HT-29 (cell line): ENCODE measurements around the gene OTUD3. TPM values are rescaled to one million over a fixed set of nuclear protein-coding genes. Genes with fewer than 3 reads are reported as not detected.
A peak's percentile ranks its signal among the peaks of the same experiment; 100 is the strongest.
"Not testable (repeated sequence)": the region's sequence is repeated elsewhere in the genome, so short reads cannot be mapped to it uniquely, and the experiment has no call there.

Experiments used
- DNase-seq: peaks from one replicate; pipeline ENCODE4 v3.0.0-alpha.2; 2015; ENCODE audit warnings: low spot score
- total RNA-seq: library from RNA; depleted of rRNA; stranded (reverse); fragments of >200 nt; shearing (Covaris generic); gene quantifications from 2 replicates; pipeline ENCODE4 v1.2.3, GENCODE V29; 2014

The OTUD3 gene
- total RNA-seq, 1 experiment from 2014 or later = 4.5 TPM

DNA sequence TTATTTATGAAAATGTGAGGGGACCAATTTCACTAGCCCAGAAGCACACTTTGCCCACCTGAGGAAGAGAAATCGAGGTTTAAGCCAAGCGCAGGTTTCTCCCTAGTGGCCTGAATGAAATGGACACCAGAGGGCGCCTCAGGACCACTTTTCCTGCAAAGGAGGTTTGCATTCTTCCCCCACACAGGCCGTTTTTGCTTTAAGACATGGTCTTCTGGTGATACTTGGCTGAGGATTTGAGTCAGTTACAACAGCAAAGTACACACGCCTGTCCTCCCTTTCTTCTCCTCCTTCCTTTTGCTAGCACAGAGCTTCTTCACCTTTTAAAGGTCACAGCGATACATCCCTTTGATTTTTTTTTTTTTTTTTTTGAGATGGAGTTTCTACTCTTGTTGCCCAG is 35.9 kb downstream of the OTUD3 start:
- DNase-seq = peak; percentile 93

DNA sequence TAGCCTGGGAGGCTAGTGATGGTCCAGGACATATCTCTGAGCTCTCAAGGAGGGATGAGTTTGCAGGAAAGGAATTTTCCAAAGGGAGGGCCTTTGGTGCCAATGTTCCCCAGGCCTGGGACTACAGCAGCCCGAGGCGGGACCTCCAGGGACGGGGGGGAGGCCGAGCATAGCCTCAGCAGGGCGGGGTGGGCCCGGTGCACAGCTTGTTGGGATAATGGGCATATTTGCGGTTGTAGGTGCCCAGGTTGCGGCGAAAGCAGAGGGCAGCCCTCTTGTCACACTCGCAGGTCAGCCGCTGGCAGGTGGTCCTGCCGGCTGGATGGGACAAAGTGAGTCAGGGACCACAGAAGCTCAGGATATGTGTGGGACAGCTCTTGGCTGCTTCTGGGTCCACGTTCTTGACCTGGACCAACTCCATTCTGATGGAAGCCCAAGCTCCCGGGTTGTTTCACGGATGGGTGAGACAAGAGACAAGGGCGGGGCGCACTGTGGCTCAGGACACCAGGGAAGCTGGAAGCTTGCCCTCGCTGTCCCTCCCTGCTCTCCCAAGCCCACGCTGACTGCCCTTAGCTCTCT is 38.0 kb downstream of the OTUD3 start:
- no peak for DNase-seq

DNA sequence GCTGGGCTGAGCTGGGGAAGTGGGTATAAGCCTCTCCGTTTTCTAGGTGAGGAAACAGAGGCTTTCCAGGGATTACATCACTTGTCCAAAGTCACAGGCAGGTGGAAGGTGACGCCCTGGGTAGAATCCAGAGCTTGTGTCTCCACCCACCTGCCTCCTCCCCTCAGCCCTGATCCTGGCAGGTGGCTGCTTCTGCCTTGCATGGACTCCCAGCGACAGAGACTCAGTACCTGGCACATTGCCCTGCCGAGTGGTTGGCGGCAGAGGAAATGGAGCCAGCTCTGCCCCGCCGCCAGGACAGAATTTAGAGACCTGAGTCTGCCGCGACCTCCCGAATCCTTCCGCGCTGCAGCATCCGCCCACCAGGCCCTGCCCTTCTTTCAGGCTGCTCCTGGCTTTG is 39.1 kb downstream of the OTUD3 start:
- DNase-seq = peak; percentile 77

DNA sequence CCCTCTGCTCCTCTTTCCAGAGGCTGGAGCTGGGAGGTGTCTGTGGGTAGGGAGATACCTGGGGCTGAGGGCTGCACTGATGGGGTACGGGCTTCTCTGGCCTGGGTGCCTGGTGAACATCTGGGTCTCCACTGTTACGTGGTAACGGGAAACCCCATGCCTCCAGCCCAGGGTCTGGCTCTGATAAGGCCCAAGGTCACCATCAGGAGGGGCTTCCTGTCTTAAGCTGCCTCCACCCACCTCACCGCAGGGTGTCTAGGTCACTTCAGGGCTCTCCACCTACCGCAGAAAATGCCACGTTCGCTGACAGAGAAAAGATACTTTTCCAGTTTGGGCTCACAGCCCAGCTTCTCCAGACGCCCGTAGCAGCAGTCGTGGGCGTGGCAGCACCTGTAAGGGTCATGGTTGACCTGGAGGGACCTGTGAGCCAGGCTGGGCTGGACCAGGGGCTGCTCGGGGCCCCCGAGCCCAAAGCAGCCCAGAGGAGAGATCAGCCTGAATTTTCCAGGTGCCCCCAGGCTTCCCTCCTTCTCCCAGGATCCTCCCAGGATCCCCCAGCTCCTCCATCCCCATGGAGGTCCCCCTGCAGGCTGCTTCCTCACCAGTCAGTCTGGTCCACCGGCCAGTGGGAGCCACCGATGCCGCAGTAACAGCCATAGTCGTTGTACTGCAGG is 40.0 kb downstream of the OTUD3 start:
- DNase-seq = peak; percentile 42

DNA sequence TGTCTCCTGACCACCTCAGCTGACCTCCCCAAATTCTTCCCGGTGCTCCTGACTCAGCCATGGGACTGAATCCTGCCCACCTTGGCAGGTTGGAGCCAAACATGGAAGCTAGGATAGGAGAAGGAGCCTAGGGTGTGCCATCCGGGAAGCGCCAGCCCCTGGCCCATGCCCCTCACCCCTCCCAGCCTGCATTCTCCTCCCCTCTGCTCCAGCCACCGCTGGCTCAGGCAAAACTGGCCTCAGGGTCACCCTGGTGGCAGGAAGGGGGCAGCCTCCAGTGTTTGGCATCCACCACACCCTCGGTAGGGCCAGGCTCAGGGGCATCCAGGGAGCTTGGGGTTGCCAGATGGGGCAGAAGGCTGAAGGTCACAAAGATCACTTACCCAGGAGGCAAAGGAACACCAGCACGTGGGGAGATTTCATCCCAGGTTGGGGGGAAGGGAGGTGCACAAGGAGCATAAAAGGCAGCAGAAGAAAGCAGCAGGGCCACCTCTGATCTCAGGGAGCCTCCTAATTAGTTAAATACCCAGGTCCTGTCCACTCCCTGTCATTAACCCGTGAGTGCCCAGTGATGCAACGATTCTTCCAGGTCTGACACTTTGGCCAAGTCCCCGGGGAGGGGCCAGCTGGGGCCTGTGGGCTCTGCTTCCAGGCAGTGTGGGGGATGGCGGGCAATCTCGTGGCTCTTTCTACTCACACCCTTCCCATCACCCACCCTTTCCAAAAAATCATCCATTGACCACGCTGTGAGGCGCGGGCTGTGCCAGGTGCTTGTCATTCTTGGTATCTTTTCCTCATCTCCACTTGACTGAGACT is 41.1 kb downstream of the OTUD3 start, which contains the start of gene PLA2G2E:
TSS of gene PLA2G2E (minus strand) at position 481 of the 816 bp plus-strand sequence. CDS start at position 423, 58 bp downstream.
- DNase-seq = no peak

DNA sequence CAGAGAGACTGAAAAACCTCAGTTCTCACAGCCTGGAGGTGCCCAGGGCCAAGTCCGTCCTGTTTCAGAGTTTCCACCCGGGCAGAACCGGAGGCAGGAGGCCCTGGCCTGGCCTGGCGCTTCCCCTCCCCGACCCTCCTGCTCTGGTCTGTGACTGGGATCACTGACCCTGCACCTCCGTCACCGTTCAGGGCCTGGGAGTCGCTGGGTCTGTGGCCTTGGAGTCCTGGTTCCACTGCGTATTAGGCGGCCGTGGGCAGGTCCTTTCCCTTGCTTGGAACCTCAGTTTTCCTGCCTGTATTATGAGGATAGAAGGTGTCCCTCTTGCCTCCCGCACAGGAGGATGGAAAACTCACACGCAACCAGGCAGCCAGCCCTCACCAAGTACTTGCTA is 41.8 kb downstream of the OTUD3 start:
- no peak for DNase-seq

DNA sequence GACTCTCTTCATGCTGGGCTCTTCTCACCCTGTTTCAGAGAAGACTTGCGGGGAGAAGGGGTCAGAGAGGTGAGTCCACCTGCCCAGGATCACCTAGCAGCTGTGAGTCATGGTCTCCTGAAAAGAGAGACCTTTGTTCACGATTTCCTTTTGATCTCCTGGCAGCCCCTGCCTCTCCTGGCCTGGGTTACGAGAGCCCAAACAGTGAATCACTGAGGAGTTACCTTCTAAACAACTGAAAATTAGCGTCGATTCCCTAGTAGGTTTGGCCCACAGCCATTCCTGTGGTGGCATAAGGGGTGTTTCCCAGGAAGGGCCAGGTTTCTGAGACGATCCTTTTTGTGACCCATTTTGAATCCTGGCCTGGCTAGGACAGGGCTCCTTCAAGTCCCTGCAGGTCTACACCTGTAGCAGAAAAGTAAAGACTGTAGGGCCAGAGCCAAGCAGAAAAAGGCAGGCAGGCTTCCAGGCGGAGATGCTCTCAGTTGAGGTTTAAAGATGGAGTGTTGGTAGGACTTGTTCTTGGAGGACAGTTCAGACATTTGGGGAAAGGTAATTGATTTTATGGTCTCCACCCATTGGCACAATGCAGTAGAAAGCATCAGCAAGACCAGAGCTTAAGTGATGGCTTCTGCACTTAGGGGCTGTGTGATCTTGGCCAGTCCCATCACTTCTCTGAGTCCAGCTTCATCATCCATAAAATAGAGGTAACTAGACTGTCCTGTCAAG is 43.3 kb downstream of the OTUD3 start:
- DNase-seq = peak; percentile 89

DNA sequence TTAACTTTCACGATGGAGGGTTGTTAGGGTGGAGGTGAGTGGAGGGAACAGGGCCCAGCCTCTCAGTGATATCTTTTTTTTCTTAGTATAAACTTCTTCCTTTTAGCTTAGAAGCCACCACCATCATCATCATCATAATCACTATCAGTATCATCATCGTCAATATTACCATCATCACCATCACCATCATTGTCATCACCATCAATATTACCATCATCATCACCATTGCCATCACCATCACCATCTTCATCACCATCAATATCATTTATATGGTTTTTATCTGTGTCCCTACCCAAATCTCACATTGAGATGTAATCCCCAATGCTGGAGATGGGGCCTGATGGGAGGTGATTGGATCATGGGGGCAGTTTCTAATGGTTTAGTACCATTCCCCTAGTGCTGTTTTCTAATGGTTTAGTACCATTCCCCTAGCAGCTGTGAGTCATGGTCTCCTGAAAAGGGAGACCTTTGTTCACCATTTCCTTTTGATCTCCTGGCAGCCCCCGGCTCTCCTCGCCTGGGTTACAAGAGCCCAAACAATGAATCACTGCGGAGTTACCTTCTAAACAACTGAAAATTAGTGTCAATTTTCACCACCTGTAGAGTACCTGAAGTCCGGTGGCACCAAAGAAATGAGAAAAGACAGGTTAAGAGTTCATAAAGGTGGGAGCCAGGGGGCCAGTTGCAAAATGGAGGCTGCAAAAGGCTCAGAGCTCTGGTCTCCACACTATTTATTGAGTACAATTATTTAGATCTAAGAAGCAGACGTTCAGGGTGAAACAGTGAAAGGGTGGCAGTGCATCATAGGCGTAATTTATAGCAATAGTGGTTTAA is 44.3 kb downstream of the OTUD3 start:
- peak; percentile 43 for DNase-seq

DNA sequence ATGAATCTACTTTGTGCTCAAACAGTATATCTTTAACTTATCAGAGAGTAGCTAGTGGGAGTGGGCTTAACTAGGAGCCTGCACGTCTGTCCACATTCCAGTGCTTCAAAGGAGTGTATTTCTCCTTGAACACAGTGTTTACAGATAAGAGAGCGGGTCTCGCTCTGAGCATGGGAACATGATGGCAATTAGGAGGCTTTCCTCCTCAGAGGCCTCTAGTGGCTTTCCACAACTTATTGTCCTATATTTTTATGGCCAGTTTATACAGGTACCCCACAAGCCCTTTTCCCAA is 44.9 kb downstream of the OTUD3 start:
- not testable (repeated sequence) for DNase-seq

DNA sequence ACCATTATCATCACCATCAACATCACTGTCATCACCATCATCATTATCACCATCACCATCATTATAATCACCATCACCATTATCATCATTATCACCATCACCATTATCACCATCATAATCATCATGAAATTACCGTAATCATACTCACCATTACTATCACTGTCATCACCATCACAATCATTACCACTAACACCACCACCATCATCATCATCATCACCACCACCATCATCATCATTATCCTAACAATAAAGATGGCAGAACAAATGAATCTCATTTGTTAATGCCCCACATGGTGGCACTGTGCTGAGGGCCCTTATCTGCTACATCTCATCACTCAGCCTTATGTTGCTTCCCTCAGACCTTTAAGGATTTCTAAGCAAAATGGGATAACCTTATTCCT is 50.7 kb downstream of the OTUD3 start:
- no peak for DNase-seq

DNA sequence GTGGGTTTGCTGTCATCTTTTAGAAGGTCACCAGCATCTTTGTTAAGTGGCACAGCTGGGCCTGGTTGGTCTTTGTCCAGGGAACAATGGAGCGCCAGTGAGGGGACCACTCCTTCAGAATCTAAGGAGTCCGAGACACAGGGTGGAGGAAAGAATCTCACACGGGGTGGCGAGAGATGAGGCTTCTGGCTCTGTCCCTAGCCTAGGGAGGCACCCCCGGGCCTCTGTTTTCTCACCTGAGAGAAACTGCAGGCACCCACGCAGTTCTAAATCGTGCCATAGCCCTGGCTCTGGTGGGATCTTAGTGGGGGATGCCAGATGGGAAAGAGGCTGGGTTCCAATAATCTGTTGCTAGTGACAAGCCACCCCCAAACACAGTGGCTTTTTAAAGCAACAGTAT is 52.1 kb downstream of the OTUD3 start:
- no peak for DNase-seq

DNA sequence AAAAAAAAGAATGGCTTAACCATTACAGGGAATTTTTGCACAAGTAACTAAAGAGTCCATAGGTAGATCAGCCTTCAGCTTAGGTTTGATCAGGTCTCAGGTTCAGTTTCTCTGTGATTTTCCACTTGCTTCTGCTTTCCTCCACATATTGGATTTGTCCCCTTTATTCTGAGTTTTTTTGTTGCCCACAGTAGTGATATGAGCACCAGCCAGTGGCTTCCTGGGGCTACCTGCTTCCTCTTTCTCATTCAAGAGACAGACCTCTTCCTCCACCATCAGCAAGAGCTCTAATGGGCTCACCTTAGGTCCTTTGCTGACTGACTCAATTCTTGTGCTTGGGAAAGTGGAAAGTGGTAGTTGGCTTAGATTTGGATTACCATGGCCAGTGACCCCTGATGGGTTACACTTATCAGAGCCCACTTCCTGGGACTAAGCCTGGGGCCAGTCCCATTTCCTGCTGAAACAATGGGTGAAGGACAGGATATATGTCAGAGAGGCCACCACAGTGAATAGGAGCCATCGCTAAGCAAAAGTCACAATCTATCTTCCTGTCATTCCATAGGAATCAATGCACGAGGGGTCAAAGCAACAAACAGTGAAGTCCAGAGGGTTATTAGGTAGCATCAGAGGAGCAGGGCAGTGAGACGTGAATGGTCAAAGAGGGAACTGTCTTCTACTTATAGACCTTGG is 54.0 kb downstream of the OTUD3 start:
- no peak for DNase-seq

DNA sequence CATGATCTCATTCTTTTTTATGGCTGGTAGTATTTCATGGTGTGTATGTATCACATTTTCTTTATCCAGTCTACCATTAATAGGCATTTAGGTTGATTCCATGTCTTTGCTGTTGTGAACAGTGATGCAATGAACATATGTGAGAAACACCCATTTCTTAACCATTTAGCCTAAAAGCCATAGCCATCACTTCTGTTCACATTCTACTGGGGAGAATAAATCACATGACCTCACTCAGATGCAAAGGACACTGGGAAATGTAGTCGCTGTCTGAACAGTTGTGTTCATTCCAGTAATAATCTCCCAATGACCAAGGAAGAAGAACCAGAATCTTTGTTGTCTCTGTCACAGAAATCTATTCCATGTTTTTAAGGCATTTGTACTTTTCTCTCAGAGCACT is 56.3 kb downstream of the OTUD3 start:
- DNase-seq = no peak

DNA sequence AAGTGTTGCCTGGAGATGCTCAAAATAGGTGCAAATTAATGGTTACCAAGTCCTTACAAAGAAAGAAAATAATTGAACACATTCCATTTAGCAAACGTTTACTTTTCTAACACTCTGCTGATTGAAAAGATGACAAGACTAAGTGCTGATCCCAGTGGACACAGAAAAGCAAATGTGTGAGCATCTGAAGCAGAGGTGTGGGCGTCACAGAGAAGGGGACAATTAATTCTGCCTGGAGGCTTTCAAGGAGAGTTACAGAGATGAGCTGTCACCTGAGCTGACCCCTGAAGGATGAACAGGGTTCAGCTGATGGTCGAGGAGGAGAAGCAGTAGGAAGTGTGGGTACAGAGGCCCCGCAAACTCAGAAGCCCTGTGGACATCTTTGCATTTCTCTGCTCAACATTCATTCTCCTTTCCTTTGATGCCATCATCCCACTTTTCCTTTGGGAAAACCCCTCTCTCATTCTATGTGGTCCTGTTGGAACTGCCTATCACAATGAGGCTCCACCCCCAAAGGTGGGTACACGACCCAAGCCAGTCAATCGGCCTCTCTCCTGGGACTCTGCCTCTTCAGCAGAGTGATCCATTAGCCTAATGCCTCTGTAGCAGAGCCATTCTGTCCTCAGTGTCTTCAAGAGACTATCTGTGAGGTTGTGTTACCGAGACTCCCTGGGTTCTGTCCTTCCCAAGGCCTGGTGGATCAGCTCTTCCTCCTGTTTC is 58.5 kb downstream of the OTUD3 start:
- DNase-seq = no peak

DNA sequence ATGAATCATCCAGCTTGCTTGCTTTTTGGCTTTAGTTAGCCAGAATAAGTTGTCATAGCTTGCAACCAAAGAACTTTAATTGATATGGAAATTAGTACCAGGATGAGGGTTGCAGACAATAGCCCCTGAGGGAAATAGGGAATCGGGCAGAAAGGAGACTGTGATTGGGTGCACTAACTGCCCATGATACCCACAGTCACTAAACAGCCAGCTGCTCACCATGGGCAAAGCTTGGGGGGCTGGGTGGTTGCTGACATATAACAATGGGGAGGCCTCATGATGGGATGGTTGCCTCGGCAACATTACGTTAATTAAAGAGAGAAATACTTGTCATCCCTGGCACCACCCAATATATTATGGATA is 59.0 kb downstream of the OTUD3 start:
- DNase-seq = no peak

DNA sequence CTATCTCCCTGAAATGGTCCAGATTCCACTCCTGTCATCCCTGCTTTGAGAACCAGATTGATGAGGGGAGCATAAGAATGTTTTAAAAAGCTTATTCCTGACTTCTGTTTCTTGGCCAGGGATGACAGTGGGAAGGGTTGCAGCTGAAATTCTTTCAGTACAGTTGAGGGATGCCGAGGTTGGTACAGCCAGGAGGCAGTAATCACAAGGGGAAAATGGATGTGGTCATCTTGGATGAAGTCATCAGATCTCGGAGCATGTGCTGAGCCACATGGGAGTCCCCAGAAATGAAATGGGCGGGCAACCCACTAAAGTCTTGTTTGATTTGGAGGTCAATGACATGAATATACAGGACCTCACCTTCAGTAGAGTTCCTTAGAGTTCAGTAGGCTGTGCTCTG is 59.9 kb downstream of the OTUD3 start:
- no peak for DNase-seq

DNA sequence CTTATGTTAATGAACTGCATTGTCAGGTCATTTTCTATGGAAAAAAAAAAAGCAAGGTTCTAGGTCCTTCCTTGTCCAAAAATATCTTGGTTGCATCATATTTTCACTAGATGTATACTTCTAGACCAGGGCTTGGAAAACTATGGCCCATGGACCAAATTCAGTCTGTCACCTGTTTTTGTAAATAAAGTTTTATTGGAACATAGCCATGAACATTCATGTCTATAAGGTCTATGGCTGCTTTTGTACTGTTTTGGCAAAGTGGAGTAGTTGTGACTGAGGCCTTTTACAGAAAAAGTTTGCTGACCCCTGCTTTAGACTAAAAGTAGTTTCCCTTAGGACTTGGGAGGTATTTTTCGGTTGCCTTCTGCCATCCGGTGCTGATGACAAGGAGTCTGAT is 60.5 kb downstream of the OTUD3 start:
- no peak for DNase-seq

DNA sequence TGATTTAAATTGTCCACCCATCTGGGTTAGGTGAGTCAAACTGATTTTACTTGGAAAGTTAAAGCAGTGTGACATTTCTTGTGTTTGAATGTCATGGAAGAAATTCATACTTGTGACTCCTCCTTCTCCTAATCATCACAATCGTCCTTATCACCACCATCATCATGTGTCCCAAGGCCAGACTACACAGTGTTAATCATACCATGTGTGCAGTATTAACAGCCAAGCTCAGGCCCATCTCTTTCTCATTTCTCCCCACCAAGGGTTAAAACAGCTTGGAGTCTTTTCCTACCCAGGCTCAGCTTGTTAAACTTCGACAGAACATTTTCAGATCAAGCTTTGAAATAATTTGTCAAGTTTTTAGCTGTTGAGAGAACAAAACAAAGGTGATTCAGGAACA is 63.7 kb downstream of the OTUD3 start:
- no peak for DNase-seq

DNA sequence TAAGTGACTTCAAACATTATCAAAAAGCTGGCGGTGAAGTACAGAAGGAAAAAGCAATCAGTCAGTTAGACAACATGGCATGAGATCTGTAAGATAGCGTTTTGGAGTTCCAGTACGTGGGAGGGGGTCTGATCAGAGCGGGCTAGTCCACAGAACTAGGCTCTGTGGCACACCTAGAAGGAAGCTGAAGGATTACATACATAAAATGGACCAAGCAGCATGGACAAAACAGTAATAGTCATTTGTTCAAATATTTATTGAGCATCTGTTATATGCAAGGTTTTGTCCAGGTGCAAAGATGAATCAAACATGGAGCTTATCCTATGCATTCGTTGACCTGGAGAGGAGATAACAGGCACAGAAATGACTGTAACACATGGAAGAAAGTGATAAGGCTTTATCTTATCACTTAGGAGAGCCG is 64.1 kb downstream of the OTUD3 start:
- no peak for DNase-seq

DNA sequence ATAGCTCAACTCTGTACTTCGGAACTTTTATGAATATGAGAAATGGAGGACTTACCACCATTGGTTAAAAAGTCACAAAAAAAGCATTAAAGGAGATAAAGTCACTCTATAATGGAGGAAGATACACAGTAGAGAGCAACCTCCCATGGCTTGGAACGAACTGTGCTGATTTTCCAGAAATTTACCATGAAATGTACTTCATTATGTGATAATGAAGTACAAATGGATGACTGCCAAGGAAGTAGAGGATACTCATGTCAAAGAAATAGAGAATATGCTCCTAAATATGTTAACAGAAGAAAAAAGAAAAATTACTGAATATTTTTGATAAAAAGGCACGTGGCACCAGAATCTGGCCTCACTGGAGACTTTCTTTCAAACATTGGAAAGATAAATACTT is 64.8 kb downstream of the OTUD3 start:
- DNase-seq = no peak
